NCI-H2107 treated with DMSO at 0.1 percent for 48 hours (cell line): ENCODE results near the gene NLN.
"Not testable (repeated sequence)": the region's sequence is repeated elsewhere in the genome, so short reads cannot be mapped to it uniquely, and the experiment has no call there.

Source experiments
- DNase-seq: peaks from one replicate; lab custom pipeline; 2025; ENCODE audit not compliant: unreplicated experiment; lab: John Stamatoyannopoulos, UW

Gene NLN

DNA sequence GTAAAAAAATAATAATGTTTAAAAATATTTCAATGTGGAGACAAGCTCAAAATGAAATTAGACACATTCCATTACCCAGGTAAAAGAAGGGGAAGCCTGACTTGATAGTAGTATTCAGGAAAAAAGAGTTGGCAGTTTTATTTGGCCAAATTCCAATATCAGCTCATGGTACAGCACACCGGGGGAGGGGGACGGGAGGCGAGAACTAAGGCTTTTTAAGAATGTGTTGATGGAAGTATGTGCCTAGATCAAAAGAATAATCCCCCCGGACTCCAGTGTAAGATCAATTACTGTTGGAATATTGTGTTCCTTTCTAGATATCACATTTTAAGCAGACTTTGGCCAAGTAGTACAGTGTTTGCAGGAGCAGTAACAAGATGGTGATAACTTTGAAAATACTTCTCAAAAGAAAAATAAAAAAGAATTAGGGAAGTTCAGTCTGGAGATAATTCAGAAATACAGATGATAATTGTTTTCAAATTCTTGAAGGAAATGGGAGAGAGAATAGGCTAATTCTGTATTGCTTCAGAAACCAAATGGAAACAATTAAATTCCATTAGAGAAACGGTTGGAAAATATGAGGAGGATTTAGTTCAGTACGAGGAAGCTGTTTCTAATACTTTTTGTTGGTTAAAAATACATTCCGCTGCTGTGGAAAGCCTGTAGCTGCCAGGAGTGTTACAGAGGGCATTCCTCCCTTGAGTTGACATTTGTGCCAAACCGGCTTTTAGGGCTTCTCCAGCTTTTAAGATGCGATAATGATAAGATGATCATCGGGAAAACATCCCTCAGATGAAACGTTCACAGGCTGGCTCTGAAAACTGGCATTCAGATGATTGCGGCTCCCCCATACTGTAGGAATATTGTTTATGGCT lies 106.3 kb downstream of the NLN start:
- DNase-seq, result no peak

DNA sequence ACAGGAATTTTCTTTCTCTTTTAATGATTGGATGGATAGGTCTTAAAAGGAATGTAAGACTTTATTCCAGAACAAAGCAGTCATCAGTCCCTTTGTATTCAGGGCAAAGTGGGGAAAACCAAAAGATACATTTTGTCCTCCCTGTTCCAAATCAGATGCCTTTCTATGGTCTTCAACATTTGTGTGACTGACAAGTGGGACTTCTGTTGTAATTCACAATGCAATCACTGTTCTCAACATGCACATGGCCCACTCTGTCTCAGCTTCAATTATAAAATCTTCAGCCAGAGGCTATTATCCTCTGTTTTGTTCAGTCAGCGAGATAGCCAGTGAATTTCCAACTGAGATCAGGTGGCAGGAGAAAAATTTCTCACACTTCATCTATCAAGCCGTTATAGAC lies 108.9 kb downstream of the NLN start:
- no peak for DNase-seq

DNA sequence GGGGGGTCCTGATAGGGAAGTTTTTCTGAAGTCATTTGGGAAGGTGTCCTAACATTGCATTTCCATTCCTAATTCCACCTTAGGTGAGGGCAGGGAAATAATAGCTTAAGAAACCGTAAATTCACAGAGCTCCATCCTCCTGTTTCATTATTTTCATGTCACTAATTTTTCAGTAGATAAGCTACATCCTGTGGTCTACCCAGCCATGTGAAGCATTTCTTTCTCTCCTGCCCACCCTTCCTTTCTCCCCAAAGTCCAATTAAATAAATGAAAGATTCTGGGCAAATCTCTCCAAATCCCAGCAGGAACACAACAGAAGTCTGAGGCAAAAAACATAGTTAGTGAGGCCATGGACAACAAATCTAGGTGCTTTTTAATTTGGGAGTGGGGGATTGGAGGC lies 109.3 kb downstream of the NLN start:
- DNase-seq, result no peak

DNA sequence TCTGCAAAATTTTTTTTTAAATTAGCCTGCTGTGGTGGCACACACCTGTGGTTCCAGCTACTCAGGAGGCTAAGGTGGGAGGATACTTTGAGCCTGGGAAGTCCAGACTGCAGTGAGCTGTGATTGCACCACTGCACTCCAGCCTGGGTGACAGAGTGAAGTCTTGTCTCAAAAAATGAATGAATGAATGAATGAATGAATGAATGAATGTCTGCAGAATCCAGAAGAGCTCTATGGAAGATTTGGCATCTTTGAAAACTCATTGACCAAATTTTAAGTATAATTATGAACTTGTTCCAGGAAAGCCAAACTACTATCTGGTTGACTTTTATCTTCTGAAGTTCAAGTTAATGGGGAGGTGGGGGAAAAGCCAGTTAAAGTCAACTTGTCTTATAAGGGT lies 110.1 kb downstream of the NLN start:
- DNase-seq, result no peak

DNA sequence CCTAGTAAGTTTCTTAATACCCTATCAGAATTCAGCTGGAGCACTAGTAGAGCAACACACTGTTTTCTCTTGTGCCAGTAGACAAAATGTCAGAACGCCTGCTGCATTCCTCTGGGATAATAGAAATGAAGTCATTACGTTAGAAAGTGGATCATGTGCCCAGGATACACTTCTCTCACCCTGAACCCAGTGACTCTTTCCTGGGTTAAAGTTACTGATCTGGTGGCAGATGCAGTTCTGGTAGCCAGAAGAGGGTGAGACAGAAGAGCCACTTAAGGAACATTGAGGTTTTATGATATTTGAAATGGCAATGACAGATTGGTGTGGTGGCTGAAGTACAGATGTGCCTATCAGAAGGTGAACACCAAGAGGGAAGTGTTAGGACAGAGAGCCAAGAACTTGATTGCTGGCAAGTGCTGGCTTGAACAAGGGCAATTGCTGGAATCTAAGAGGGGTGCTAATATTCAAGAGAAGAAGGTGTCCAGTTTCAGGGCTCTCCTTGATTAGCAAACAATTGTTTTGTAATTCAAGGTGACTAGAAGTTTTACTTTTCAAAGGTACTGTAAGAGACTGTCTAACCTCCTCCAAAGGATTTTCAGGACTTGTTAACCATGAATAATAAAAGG lies 110.7 kb downstream of the NLN start:
- DNase-seq, result peak; percentile 14

DNA sequence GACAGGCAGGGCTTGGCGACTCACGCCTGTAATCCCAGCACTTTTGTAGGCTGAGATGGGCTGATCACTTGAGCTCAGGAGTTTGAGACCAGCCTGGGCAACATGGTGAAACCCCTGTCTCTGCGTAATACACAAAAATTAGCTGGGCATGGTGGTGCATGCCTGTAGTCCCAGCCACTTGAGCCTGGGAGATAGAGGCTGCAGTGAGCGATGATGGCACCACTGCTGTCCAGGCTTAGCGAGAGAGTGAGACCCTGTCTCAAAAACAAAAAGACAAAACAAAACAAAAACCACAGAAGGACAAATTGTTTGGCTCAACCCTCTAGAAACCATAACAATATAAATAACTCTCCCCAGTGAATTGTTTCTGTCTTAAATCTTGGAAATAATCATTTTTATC lies 111.8 kb downstream of the NLN start:
- no peak for DNase-seq

DNA sequence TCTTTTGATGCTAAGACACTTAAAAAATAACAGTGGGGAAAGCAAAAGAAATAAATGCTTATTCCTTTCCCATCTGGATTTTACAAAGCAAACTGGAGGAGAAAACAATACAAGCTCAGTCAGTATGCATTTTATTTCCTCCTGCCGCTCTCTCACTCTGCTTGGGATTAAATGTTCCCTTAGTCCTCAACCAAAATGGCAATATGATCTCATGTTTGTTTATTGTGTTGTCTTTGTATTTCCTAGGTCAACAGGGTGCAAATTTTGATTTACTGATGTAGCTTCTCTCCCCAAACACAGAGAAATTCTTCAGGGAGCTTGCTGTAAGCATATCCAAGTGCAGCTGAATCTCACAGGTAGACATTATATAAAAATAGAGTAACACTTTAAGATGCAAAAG lies 112.3 kb downstream of the NLN start:
- DNase-seq, result no peak

DNA sequence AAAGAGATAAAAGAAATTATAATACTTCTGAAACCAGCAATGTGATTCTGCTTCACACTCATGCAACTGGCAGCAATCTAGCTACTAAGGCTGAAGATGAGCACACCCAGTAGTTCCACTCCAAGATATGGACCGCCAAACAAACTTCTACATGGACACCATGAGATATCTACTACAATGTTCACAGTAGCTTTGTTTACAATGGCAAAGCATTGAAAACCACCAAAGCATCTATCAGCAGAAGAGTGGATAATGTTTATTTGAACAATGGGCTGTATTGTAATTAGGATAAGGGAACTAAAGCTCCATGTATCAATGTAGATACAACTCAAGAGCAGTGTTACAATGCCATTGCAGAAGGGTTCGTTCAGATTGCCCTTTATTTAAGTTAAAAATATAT lies 113.2 kb downstream of the NLN start:
- DNase-seq, result no peak

DNA sequence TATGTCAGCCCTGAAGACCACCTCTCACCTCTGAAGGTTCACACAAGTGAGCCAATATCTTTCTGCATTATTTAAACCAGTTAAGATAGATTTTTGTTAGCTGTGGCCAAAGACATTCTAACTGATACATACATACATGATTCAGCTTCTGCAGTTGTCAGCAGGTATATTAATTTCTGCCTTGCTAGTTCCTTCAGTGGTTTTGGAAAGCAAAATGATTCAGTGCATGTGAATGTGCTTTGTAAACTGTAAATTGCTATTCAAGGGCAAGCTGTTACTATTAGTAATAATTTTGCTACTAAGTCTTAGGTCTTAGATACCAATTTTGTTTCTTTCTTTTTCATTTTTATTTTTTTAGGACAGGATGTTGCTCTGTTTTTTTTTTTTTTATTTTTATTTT lies 115.1 kb downstream of the NLN start:
- DNase-seq, result no peak

DNA sequence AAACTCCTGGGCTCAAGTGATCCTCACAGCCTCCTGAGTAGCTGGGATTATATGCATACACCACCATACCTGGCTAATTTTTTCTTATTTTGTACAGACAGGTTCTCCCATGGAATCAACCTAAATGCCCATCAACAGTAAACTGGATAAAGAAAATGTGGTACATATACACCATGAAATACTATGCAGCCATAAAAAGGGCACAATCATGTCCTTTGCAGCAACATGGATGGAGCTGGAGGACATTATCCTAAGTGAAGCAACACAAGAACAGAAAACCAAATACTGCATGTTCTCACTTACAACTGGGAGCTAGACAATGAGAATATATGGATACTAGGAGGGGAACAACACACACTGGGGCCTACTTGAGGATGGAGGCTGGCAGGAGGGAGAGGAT lies 117.2 kb downstream of the NLN start:
- DNase-seq, result not testable (repeated sequence)

DNA sequence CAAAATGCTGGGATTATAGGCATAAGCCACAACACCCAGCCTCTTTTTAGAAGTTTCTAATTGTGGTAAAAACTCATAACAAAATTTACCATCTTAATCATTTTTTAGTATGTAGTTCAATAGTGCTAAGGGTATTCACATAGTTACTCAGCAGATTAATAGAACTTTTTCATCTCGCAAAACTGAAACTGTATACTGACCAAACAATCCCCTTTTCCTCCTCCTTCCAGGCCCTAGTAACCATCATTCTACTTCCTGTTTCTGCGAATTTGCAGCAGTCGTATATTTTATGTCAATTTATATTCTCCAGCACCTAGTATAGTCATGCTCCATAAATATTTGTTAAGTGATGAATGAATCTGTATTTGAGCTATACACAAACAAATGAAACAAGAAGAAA lies 118.1 kb downstream of the NLN start:
- no peak for DNase-seq

DNA sequence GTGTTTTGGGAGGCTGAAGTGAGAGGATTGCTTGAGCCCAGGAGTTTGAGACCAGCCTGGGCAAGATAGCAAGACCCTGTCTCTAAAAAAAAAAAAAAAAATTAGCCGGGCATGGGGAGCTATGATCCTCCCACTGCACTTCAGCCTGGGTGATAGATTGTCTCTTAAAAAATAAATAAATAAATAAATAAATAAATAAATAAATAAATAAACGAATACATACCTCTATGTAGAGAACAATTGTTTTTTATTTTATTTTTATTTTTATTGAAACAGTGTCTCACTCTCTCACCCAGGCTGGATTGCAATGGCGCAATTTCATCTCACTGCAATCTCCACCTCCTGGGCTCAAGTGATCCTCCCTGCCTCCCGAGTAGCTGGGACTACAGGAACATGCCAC lies 122.8 kb downstream of the NLN start:
- DNase-seq, result not testable (repeated sequence)

DNA sequence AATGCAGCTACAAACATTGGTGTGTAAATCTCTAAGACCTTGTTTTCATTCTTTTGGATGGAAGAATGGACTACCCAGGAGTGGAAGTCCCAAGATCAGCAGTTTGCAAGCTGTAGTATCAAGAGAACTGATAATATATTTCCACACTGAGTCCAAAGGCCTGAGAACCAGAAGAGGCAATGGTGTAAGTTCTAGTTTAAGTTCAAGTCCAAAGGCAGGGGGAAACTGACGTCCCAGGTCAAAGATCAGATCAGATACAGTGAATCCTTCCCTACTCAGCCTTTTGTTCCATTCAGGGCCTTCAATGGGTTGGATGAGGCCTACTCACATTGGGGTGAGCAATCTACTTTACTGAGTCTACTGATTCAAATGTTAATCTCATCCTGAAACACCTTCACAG lies 124.1 kb downstream of the NLN start:
- no peak for DNase-seq

DNA sequence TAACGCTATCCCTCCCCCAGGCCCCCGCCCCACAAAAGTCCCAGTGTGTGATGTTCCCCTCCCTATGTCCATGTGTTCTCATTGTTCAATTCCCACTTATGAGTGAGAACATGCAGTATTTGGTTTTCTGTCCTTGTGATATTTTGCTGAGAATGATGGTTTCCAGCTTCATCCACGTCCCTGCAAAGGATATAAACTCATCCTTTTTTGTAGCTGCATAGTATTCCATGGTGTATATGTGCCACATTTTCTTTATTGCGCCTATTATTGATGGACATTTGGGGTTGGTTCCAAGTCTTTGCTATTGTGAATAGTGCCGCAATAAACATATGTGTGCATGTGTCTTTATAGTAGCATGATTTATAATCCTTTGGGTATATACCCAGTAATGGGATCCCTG lies 125.0 kb downstream of the NLN start:
- not testable (repeated sequence) for DNase-seq

DNA sequence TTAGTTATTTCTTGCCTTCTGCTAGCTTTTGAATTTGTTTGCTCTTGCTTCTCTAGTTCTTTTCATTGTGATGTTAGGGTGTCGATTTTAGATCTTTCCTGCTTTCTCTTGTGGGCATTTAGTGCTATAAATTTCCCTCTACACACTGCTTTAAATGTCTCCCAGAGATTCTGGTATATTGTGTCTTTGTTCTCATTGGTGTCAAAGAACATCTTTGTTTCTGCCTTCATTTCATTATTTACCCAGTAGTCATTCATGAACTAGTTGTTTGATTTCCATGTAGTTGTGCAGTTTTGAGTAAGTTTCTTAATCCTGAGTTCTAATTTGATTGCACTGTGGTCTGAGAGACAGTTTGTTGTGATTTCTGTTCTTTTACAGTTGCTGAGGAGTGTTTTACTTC lies 127.9 kb downstream of the NLN start:
- DNase-seq, result not testable (repeated sequence)

DNA sequence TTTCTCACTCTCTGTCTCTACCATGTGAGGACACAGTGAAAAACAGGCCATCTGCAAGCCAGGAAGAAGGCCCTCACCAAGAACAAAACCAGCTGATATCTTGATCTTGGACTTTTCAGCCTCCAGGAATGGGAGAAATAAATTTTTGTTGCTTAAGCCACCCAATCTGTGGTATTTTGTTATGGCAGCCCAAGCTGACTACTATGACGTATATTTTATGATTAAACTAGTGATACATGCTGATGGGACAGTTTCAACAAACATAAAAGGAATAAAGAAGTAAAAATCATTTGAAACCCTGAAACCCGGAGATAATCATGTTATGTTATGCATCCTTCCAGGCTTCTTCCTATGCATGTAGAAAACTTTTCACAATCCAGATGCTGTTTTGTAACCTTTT lies 132.9 kb downstream of the NLN start:
- no peak for DNase-seq

DNA sequence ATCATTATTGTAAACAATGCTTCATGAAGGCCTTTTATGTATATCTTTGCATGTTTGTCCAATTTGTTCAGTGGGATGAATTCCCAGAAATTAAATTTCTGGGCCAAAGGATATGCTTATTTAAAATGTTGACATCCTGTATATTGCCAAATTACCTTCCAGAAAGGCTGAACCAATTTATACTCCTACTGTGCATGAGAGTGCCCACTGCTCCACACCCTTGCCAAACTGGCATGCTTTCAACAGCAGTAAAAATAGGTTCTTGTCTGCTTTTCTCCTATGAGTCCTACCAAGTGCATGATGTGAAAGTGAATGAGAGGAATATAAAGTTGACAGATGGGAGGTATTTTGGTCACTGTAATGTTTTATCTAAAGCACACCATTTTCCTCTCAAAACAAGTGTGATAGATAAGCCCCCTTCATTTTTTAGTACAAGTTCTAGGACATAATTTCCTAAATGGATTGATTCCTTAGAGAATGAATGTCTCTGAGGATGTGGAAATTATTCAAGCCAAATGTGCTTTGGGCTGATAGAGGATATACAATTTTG lies 133.8 kb downstream of the NLN start:
- DNase-seq, result no peak

DNA sequence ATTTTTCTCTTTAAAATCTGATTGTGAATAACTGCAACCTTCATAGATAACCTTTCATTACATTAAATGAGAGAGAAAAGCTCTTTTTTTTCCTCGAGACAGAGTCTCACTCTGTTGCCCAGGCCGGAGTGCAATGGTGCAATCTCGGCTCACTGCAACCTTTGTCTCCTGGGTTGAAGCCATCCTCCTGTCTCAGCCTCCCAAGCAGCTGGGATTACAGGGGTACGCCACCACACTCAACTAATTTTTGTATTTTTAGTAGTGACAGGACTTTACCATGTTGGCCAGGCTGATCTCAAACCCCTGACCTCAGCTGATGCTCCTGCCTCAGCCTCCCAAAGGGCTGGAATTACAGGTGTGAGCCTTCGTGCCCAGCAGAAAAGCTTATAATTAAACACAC lies 134.5 kb downstream of the NLN start:
- DNase-seq, result no peak

DNA sequence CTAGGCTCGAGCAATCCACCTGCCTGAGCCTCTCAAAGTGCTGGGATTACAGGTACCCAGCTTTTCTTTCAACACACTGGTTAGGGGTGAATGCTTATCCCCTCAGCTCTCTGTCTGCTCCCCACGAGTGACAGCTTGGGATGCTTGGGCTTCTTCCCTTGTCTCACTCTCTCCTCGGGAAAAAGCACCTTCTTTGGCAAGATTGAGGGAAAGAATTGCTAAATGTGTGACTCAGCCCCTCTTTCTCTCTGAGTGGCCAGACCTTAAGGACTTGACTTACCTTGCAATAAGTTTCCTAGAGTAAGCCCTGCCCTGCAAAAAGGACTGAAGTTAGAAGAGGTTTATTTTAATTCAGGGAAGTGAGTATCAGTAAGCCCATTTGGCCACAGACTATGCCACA lies 136.3 kb downstream of the NLN start:
- DNase-seq, result no peak

DNA sequence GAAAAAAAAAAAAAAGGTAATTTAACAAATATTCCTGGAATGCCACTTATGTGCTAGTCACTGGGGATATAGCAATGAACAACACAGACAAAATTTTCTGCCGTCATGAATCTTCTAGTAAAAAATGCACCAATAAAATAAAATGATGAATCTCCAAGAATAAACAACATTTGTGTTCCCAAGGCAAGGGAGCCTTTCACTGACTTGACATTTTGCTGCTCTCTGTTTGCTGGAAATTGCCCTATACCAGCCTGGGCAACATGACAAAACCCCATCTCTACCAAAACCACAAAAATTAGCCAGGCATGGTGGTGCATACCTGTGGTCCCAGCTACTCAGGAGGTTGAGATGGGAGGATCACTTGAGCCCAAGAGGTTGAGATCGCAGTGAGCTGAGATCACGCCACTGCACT lies 139.8 kb downstream of the NLN start:
- no peak for DNase-seq

DNA sequence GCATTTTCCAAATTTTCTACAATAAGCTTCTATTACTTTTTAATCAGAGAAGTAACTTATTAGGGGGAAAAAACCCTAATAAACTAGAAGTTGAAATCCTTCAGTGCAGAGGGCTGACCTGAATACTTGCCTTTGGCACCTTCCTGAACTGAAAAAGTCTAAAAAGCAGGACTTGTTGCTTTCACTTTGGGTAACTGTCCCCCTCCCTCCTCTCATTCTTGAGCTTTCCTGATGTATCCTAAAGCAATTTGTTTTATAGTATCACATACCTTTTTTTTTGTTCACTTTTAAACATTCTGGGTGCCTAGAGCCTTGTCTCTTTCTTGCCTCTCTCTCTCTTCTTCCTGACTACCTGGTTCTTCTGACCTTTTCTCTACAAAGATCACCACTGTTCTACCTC lies 140.4 kb downstream of the NLN start:
- no peak for DNase-seq

DNA sequence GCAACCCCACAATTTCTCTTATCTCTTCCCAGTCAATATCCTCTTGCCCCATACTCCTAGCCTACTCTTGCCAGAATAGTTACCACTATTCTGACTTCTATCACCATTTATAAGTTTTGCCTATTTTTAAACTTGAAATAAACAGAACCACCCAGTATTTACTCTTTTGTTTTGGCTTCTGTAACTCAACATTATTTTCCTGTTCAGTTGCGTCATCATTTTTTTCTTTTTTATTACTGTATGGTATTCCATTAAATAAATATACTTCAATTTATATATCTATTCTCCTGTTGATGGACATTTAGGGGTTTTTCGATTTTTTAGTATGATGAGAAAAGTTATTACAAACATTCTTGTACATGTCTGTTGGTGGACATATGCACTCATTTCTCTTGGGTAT lies 141.7 kb downstream of the NLN start:
- no peak for DNase-seq
